MM.1S (cell line): ENCODE data around the gene GUCY2C.

Experiments
- DNase-seq: peaks from one replicate; pipeline ENCODE4 v3.0.0-alpha.2; 2015
- H2AFZ ChIP-seq: fragments of 300-600 bp; sonication (generic); 2 replicates; pipeline ENCODE4 v1.6.0; 2016; ENCODE audit warnings: antibody characterized with exemption, low read length
- H3F3A ChIP-seq: fragments of 300-600 bp; sonication (generic); 2 replicates; pipeline ENCODE4 v1.6.1; 2016; ENCODE audit warnings: mild to moderate bottlenecking, antibody characterized with exemption, low read length, moderate library complexity, mixed read lengths; ENCODE audit not compliant: insufficient read depth
- H3K27ac ChIP-seq: fragments of 300-600 bp; sonication (generic); 2 replicates; pipeline ENCODE4 v1.5.1; 2016; ENCODE audit warnings: mild to moderate bottlenecking, low read length
- H3K27me3 ChIP-seq: fragments of 300-600 bp; sonication (generic); replicated peaks from 2 replicates; pipeline ENCODE4 v1.6.0; 2016; ENCODE audit warnings: low read length; ENCODE audit not compliant: insufficient read depth
- H3K36me3 ChIP-seq: fragments of 300-600 bp; sonication (generic); replicated peaks from 2 replicates; pipeline ENCODE4 v1.6.1; 2016; ENCODE audit warnings: mild to moderate bottlenecking, low read length, mixed read lengths; ENCODE audit not compliant: insufficient read depth
- H3K4me1 ChIP-seq: fragments of 300-600 bp; sonication (generic); 2 replicates; pipeline ENCODE4 v1.6.1; 2016; ENCODE audit warnings: low read length, mixed read lengths
- H3K4me2 ChIP-seq: fragments of 300-600 bp; sonication (generic); 2 replicates; pipeline ENCODE4 v1.6.0; 2016; ENCODE audit warnings: low read depth, low read length
- H3K4me3 ChIP-seq: fragments of 300-600 bp; sonication (generic); 2 replicates; pipeline ENCODE4 v1.5.1; 2016; ENCODE audit warnings: low read length, mixed read lengths
- H3K79me2 ChIP-seq: fragments of 300-600 bp; sonication (generic); 2 replicates; pipeline ENCODE4 v1.6.1; 2016; ENCODE audit warnings: mixed run types, low read length, mixed read lengths
- H3K9ac ChIP-seq: fragments of 300-600 bp; sonication (generic); 2 replicates; pipeline ENCODE4 v1.6.1; 2016; ENCODE audit warnings: low read length, mixed read lengths
- H3K9me2 ChIP-seq: fragments of 300-600 bp; sonication (generic); replicated peaks from 2 replicates; pipeline ENCODE4 v1.6.1; 2016; ENCODE audit warnings: mild to moderate bottlenecking, low read length, mixed read lengths; ENCODE audit not compliant: insufficient read depth
- H3K9me3 ChIP-seq: fragments of 300-600 bp; sonication (generic); replicated peaks from 2 replicates; pipeline ENCODE4 v1.6.1; 2016; ENCODE audit warnings: mild to moderate bottlenecking, low read length, mixed read lengths; ENCODE audit not compliant: insufficient read depth
- H4K20me1 ChIP-seq: fragments of 300-600 bp; sonication (generic); 2 replicates; pipeline ENCODE4 v1.6.1; 2016; ENCODE audit warnings: mild to moderate bottlenecking, low read length, moderate library complexity, mixed read lengths; ENCODE audit not compliant: insufficient read depth
- CTCF ChIP-seq: fragments of 300-600 bp; sonication (generic); IDR thresholded peaks from 2 replicates; pipeline ENCODE4 v1.5.1; 2016; ENCODE audit warnings: antibody characterized with exemption, low read length, mixed read lengths
- EZH2 ChIP-seq: fragments of 300-600 bp; sonication (generic); optimal IDR thresholded peaks from 2 replicates; pipeline ENCODE3; 2017; ENCODE audit warnings: low read depth, mild to moderate bottlenecking, antibody characterized with exemption, low read length, mixed read lengths
- EZH2phosphoT487 ChIP-seq: fragments of 300-600 bp; sonication (generic); IDR thresholded peaks from 2 replicates; pipeline ENCODE4 v1.6.1; 2018; ENCODE audit warnings: antibody characterized with exemption, low read length

The GUCY2C gene

GRCh38 chr12:14613718-14614117 lies 82.7 kb downstream of the GUCY2C start:
- Histone ChIP-seq H3K4me2 (peak overlapping the region; percentile 39; the same call in 1 of the 2 replicates), H3K9me3 (no peaks in the 10 kb centered on the region), H3F3A (peaks cover 11% of the 10 kb centered on the region), H3K79me2 (no peaks in the 10 kb centered on the region), H3K27ac (peak overlapping the region; percentile 58; the same call in 1 of the 2 replicates), H3K9ac (no peak overlapping the region), H3K4me1 (peaks cover 20% of the 10 kb centered on the region), H3K9me2 (no peaks in the 10 kb centered on the region), H3K4me3 (no peak overlapping the region), H2AFZ (peak overlapping the region; percentile 20; the same call in 1 of the 2 replicates), H3K27me3 (no peaks in the 10 kb centered on the region), H3K36me3 (no peaks in the 10 kb centered on the region), H4K20me1 (no peaks in the 10 kb centered on the region)
- TF ChIP-seq CTCF (no peak), EZH2 (no peak), EZH2phosphoT487 (no peak)
- peak; percentile 58 for DNase-seq

GRCh38 chr12:14612898-14613445 lies 83.4 kb downstream of the GUCY2C start:
- Histone ChIP-seq H4K20me1 (no peaks in the 10 kb centered on the region), H3K27me3 (no peaks in the 10 kb centered on the region), H3K9me2 (no peaks in the 10 kb centered on the region), H3K4me3 (no peak overlapping the region), H2AFZ (no peak overlapping the region), H3K9me3 (no peaks in the 10 kb centered on the region), H3F3A (peaks cover 11% of the 10 kb centered on the region), H3K4me2 (no peak overlapping the region), H3K79me2 (no peaks in the 10 kb centered on the region), H3K27ac (no peak overlapping the region), H3K36me3 (no peaks in the 10 kb centered on the region), H3K4me1 (peaks cover 20% of the 10 kb centered on the region), H3K9ac (no peak overlapping the region)
- TF ChIP-seq EZH2 (no peak), EZH2phosphoT487 (no peak), CTCF (no peak)
- DNase-seq: no peak

DNA sequence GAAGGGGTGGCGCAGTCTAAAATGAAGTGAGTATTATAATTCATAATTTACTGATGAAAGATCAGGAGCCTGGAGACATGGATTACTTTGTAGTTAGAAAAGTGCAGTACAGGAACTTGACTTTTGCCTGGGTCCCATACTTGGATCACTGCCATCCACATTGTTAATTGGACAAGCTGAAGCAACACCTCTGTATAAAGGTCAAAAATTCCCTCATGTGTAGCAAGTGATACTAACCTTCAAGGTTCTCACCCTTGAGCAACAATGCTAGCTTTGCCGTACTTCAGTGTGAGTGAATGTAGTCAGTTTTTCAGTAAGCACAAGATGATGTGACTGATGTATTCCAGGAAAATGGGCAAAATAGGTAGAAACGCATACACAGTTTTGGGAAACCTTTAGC lies 84.1 kb downstream of the GUCY2C start:
- no peak overlapping the region for H3K9ac ChIP-seq
- no peaks in the 10 kb centered on the region for H3K9me3 ChIP-seq
- H3K4me2 ChIP-seq: no peak overlapping the region
- no peaks in the 10 kb centered on the region for H3K9me2 ChIP-seq
- peaks cover 20% of the 10 kb centered on the region for H3K4me1 ChIP-seq
- no peaks in the 10 kb centered on the region for H3K27me3 ChIP-seq
- no peaks in the 10 kb centered on the region for H3K79me2 ChIP-seq
- DNase-seq: no peak
- no peak overlapping the region for H2AFZ ChIP-seq
- no peaks in the 10 kb centered on the region for H3K36me3 ChIP-seq
- TF ChIP-seq EZH2phosphoT487: no peak
- TF ChIP-seq EZH2: no peak
- no peak for TF ChIP-seq CTCF
- H4K20me1 ChIP-seq: no peaks in the 10 kb centered on the region
- no peak overlapping the region for H3K4me3 ChIP-seq
- H3K27ac ChIP-seq: no peak overlapping the region
- H3F3A ChIP-seq: peaks cover 11% of the 10 kb centered on the region
